K562 (cell line): ENCODE measurements around the gene MYL3. TPM values are rescaled to one million over a fixed set of nuclear protein-coding genes. Genes with fewer than 3 reads are reported as not detected.

ENCODE experiments used
- ATAC-seq: fragments of 200-7000 bp; cut with Tn5 transposase; 3 replicates; pipeline ENCODE4 v1.9.1; 2020; ENCODE audit warnings: moderate library complexity
- BruUV-seq: library from RNA; stranded (reverse); fragments of 400-500 nt; replicated peaks from 2 replicates; lab custom pipeline; 2021; lab: Mats Ljungman, UMichigan
- CTCF ChIA-PET: fragments of 300-600 bp; formaldehyde crosslinking; extraction: SDS; loops from one replicate; lab custom pipeline; 2021; ENCODE audit warnings: low intra/inter-chr PET ratio; lab: Yijun Ruan, JAX
- POLR2A ChIA-PET: fragments of 300-600, 350-650 bp; sonication (Branson Sonifier 250); formaldehyde crosslinking; extraction: SDS; loops from one replicate; lab custom pipeline; 2021; ENCODE audit warnings: antibody characterized with exemption, inconsistent platforms; lab: Yijun Ruan, JAX
- DNase-seq, 4 experiments: peaks; one replicate each; pipeline versions ENCODE4 v3.0.0 to v3.0.0-alpha.2; 2011 to 2018; ENCODE audit warnings: low spot score in 3 of 4, mixed read lengths in 3 of 4; ENCODE audit errors: extremely low read depth in 1 of 4
- FAIRE-seq: peaks from 2 replicates; lab custom pipeline; 2011; peaks lifted over from hg19 to GRCh38; lab: Jason Lieb, UNC
- H2AFZ ChIP-seq: 2 replicates; pipeline ENCODE4 v1.6.0; 2011; ENCODE audit warnings: low read depth, low read length, control low read depth, inconsistent platforms
- H3K27ac ChIP-seq: fragments of 200-600 bp; 3 replicates; pipeline ENCODE4 v1.8.0; 2011; ENCODE audit warnings: low read depth, mild to moderate bottlenecking, control low read depth, inconsistent platforms, low read length, moderate library complexity, mixed read lengths; ENCODE audit errors: extremely low read depth
- H3K27me3 ChIP-seq, 2 experiments: fragments of 300-600 bp in 1 of 2; 2 replicates in 1 of 2; 3 replicates in 1 of 2; pipeline versions ENCODE4 v1.6.0 to v1.8.0; 2011; ENCODE audit warnings: inconsistent platforms in 2 of 2, low read length in 2 of 2, mild to moderate bottlenecking in 1 of 2, mixed read lengths in 1 of 2, moderate library complexity in 1 of 2; ENCODE audit not compliant: control insufficient read depth in 2 of 2, insufficient read depth in 2 of 2
- H3K36me3 ChIP-seq: fragments of 300-600 bp; 3 replicates; pipeline ENCODE4 v1.8.0; 2011; ENCODE audit warnings: mild to moderate bottlenecking, low read length, inconsistent platforms; ENCODE audit not compliant: control insufficient read depth, insufficient read depth
- H3K4me1 ChIP-seq, 2 experiments: fragments of 200-600 bp in 1 of 2; replicated peaks in 1 of 2; 2 replicates in 1 of 2; 3 replicates in 1 of 2; pipeline versions ENCODE4 v1.5.1 to v1.8.0; 2011; ENCODE audit warnings: inconsistent platforms in 2 of 2, low read length in 2 of 2, mild to moderate bottlenecking in 1 of 2, mixed read lengths in 1 of 2, moderate library complexity in 1 of 2; ENCODE audit not compliant: control insufficient read depth in 2 of 2, insufficient read depth in 2 of 2
- H3K4me2 ChIP-seq: 2 replicates; pipeline ENCODE4 v1.6.1; 2011; ENCODE audit warnings: low read length, control low read depth, inconsistent platforms, mixed read lengths; ENCODE audit not compliant: insufficient read depth
- H3K4me3 ChIP-seq: fragments of 200-600 bp; sonication (generic), shearing (Covaris generic); 2 replicates; pipeline ENCODE4 v1.5.1; 2016; ENCODE audit warnings: control low read depth, inconsistent platforms
- H3K79me2 ChIP-seq: fragments of 200-600 bp; 3 replicates; pipeline ENCODE4 v1.8.0; 2011; ENCODE audit warnings: low read length, inconsistent platforms; ENCODE audit not compliant: control insufficient read depth, insufficient read depth
- H3K9ac ChIP-seq, 2 experiments: 2 replicates each; pipeline versions ENCODE4 v1.6.0 to v1.6.1; 2011; ENCODE audit warnings: low read depth in 2 of 2, low read length in 2 of 2, control low read depth in 1 of 2, inconsistent platforms in 1 of 2, mild to moderate bottlenecking in 1 of 2, mixed read lengths in 1 of 2; ENCODE audit not compliant: insufficient read depth in 1 of 2
- H3K9me1 ChIP-seq: one replicate; pipeline ENCODE4 v1.6.0; 2011; ENCODE audit warnings: inconsistent platforms, mild to moderate bottlenecking, low read length, moderate library complexity; ENCODE audit not compliant: control insufficient read depth, insufficient read depth
- H3K9me3 ChIP-seq: replicated peaks from 2 replicates; pipeline ENCODE4 v1.5.1; 2011; ENCODE audit warnings: low read depth, low read length, inconsistent platforms; ENCODE audit not compliant: control insufficient read depth, insufficient read depth
- H4K20me1 ChIP-seq: replicated peaks from 2 replicates; pipeline ENCODE4 v1.6.1; 2011; ENCODE audit warnings: low read length, inconsistent platforms, mixed read lengths; ENCODE audit not compliant: control insufficient read depth, insufficient read depth
- GATA2 ChIP-seq: sonication (generic); formaldehyde crosslinking; IDR thresholded peaks from 2 replicates; pipeline ENCODE4 v1.4.0; 2020; ENCODE audit warnings: mild to moderate bottlenecking, missing genetic modification reagents
- MEIS2 ChIP-seq: fragments of 450-650 bp; IDR thresholded peaks from 2 replicates; pipeline ENCODE4 v1.6.1; 2014; ENCODE audit warnings: mild to moderate bottlenecking; ENCODE audit not compliant: partially characterized antibody
- POLR3A ChIP-seq: IDR thresholded peaks from 2 replicates; pipeline ENCODE4 v1.6.1; 2011; ENCODE audit warnings: borderline replicate concordance, mild to moderate bottlenecking, moderate library complexity; ENCODE audit not compliant: insufficient read length, insufficient read depth; ENCODE audit errors: extremely low read depth
- STAG1 ChIP-seq: sonication (generic); formaldehyde crosslinking; IDR thresholded peaks from 2 replicates; pipeline ENCODE4 v1.5.0; 2020; ENCODE audit warnings: missing genetic modification reagents, borderline replicate concordance
- ZNF507 ChIP-seq: conservative IDR thresholded peaks from 2 replicates; pipeline ENCODE4 v1.6.1; 2017; ENCODE audit warnings: missing genetic modification characterization, missing compliant biosample characterization
- WGBS: fragments of 100-300 bp; shearing (Covaris generic); methylation state at CpG from one replicate; pipeline ENCODE4 v1.1.6; 2016; ENCODE audit warnings: low coverage, mixed read lengths; ENCODE audit not compliant: insufficient coverage; ENCODE audit errors: missing lambda C conversion rate; 5-methylcytosine and 5-hydroxymethylcytosine counted together
- in situ Hi-C: fragments of 300-500 bp; cut with MboI; formaldehyde crosslinking; loops from 4 replicates; pipeline ENCODE4 v1.15.0; 2018; ENCODE audit warnings: inconsistent platforms, mixed read lengths
- intact Hi-C: fragments of 100-400 bp; cut with micrococcal nuclease; formaldehyde crosslinking; loops from 2 replicates; pipeline ENCODE4 v1.14.2; 2022
- polyA plus RNA-seq, 8 experiments: library from polyadenylated mRNA; depleted of rRNA in 4 of 8; stranded (reverse) in 5 of 8; unstranded in 3 of 8; fragments of >200 nt; fragmentation: Nextera tagmentation in 2 of 8; fragmentation: Illumina TruSeq in 1 of 8; extraction: Ambion mirVana in 2 of 8; extraction: Trizol in 1 of 8; gene quantifications; 2 replicates each; pipeline versions ENCODE4 v1.2.1 to v1.2.3, GENCODE V29; 2011 to 2014; ENCODE audit warnings: inconsistent platforms in 1 of 8, missing spikeins in 1 of 8
- total RNA-seq, 7 experiments: library from RNA; depleted of rRNA in 6 of 7; stranded (reverse); fragments of >200 nt in 6 of 7; fragmentation: Illumina TruSeq in 2 of 7; extraction: Trizol in 2 of 7; gene quantifications; 2 replicates each; pipeline versions ENCODE4 v1.2.1 to v1.2.3, GENCODE V29; 2011 to 2021; ENCODE audit warnings: low replicate concordance in 1 of 7
- TF ChIP-seq, protein P1 (sequence below): fragments of 450-650 bp; formaldehyde crosslinking; IDR thresholded peaks from 2 replicates; pipeline ENCODE4 v1.4.0; 2020; ENCODE audit warnings: mild to moderate bottlenecking, moderate library complexity
- TF ChIP-seq, protein P2 (sequence below), 2 experiments: fragments of 450-650 bp; formaldehyde crosslinking in 1 of 2; IDR thresholded peaks; 2 replicates each; pipeline versions ENCODE4 v1.4.0 to v1.6.1; 2014 to 2020; ENCODE audit warnings: mild to moderate bottlenecking in 2 of 2, borderline replicate concordance in 1 of 2, low read depth in 1 of 2

MYL3 gene
- total and polyA plus RNA-seq, 9 of the 15 experiments (the other 6 are each of a cell fraction or from before 2014, with no cell fraction given) = 0.14 to 0.45 TPM; not detected in 7

GRCh38 chr3:46910166-46910760, 47.0 kb upstream of the MYL3 start (continued):
- TF ChIP-seq, protein P1, sequence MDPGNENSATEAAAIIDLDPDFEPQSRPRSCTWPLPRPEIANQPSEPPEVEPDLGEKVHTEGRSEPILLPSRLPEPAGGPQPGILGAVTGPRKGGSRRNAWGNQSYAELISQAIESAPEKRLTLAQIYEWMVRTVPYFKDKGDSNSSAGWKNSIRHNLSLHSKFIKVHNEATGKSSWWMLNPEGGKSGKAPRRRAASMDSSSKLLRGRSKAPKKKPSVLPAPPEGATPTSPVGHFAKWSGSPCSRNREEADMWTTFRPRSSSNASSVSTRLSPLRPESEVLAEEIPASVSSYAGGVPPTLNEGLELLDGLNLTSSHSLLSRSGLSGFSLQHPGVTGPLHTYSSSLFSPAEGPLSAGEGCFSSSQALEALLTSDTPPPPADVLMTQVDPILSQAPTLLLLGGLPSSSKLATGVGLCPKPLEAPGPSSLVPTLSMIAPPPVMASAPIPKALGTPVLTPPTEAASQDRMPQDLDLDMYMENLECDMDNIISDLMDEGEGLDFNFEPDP (CRISPR knock-in tag) = no peak
- TF ChIP-seq, all 486 proteins: peak for 1

DNA sequence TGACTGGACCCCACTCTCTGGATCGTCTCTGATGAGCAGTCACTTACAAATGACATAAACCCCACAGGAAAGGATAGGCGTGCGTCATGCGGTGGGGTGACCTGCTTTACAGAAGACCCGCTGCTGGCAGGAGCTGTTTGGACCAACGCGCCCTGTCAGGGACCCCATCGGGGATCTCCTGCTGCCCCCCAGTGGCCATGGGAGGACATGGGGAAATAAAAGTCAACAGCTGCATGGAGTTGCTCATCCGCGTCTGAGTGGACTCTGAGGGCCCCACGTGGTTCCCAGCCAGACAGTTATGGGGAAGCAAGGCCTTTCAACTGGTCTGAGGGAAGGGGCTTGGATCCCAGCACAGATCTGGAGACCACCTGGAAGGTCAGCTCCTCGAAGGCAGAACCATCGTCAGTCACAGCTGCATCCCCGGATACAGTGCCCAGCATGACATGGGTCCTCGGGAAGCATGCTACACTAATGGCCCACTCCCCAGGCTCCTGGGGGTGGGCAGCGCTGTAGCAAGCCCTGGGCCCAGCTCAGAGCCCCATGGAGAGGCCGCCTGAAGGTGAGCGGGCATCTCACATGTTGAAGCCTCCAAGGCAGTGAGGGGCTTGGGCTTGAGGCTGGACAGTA, 46.4 kb upstream of the MYL3 start:
- DNase-seq = peak; percentile 90 to 93 (median 90)
- intact Hi-C loops (loop anchor here (1.0 to 2.0 kb wide), 3 partner anchors 43 to 453 kb away; no protein-coding TSS in a partner anchor), in situ Hi-C loops (no loop called here)
- no peaks in the 10 kb centered on the region for H3K79me2 ChIP-seq
- H3K4me2 ChIP-seq = peak overlapping the region; percentile 40
- FAIRE-seq = peak; percentile 95
- H3K27ac ChIP-seq = no peak overlapping the region
- H3K9ac ChIP-seq = peak overlapping the region; percentile 10 to 81; a peak in 2 of 4 replicates
- H3K36me3 ChIP-seq = no peaks in the 10 kb centered on the region
- ChIA-PET CTCF (interaction anchor here (0.6 to 1.5 kb wide), 6 partner anchors 12 to 206 kb away, joined by 3 to 16 read pairs (median 3); no protein-coding TSS in a partner anchor), POLR2A (interaction anchor here (0.6 to 1.4 kb wide), 8 partner anchors 9 to 310 kb away, joined by 3 to 5 read pairs (median 4); no protein-coding TSS in a partner anchor)
- 17% methylated on average over 18 of the region's 18 CpGs for WGBS
- no TSS peak for BruUV-seq
- peak; percentile 95 for ATAC-seq
- H3K9me1 ChIP-seq = peaks cover 4% of the 10 kb centered on the region
- peak overlapping the region; percentile 79 for H2AFZ ChIP-seq
- no peak overlapping the region for H3K4me3 ChIP-seq
- H3K4me1 ChIP-seq = peaks cover 0 to 22% of the 10 kb centered on the region in 2 experiments; a peak in 3 of 5 replicates
- H3K9me3 ChIP-seq = no peaks in the 10 kb centered on the region
- peaks cover 0 to 6% of the 10 kb centered on the region in 2 experiments; a peak in 2 of 5 replicates for H3K27me3 ChIP-seq
- H4K20me1 ChIP-seq = no peaks in the 10 kb centered on the region; the same call in 1 of the 2 replicates
- TF ChIP-seq MEIS2 (peak; percentile 8), STAG1 (CRISPR knock-in tag) (peak; percentile 70; the same call in 1 of the 2 replicates), ZNF507 (tag) (no peak), POLR3A (no peak), GATA2 (CRISPR knock-in tag) (no peak)
- TF ChIP-seq, protein P2, sequence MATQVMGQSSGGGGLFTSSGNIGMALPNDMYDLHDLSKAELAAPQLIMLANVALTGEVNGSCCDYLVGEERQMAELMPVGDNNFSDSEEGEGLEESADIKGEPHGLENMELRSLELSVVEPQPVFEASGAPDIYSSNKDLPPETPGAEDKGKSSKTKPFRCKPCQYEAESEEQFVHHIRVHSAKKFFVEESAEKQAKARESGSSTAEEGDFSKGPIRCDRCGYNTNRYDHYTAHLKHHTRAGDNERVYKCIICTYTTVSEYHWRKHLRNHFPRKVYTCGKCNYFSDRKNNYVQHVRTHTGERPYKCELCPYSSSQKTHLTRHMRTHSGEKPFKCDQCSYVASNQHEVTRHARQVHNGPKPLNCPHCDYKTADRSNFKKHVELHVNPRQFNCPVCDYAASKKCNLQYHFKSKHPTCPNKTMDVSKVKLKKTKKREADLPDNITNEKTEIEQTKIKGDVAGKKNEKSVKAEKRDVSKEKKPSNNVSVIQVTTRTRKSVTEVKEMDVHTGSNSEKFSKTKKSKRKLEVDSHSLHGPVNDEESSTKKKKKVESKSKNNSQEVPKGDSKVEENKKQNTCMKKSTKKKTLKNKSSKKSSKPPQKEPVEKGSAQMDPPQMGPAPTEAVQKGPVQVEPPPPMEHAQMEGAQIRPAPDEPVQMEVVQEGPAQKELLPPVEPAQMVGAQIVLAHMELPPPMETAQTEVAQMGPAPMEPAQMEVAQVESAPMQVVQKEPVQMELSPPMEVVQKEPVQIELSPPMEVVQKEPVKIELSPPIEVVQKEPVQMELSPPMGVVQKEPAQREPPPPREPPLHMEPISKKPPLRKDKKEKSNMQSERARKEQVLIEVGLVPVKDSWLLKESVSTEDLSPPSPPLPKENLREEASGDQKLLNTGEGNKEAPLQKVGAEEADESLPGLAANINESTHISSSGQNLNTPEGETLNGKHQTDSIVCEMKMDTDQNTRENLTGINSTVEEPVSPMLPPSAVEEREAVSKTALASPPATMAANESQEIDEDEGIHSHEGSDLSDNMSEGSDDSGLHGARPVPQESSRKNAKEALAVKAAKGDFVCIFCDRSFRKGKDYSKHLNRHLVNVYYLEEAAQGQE (IDR thresholded peaks at IDR 0.05; ENCODE audit: borderline replicate concordance) = peak; percentile 84
- TF ChIP-seq, protein P2 (CRISPR knock-in tag; IDR thresholded peaks at IDR 0.05; ENCODE audit: low read depth) = no peak
